Left lung (tissue), 10 donors: Measurements from ENCODE around the gene ATP6V1G2. TPM values are rescaled to one million over a fixed set of nuclear protein-coding genes. Genes with fewer than 3 reads are reported as not detected.

ENCODE experiments used
- ATAC-seq: fragments of 200-7000 bp; cut with Tn5 transposase; one replicate; pipeline ENCODE4 v1.9.1; 2020; ENCODE audit warnings: moderate library complexity
- DNase-seq, 4 donors: peaks; one replicate each; pipeline ENCODE4 v3.0.0-alpha.2; 2013 to 2020
- H3K27ac ChIP-seq, 2 donors: fragments of 200-600 bp; sonication (generic) in 1 of 2; one replicate each; pipeline versions ENCODE4 v1.5.0 to v1.8.0; 2020 to 2021
- H3K27me3 ChIP-seq, 2 donors: fragments of 200-600 bp; sonication (generic) in 1 of 2; one replicate each; pipeline versions ENCODE4 v1.5.0 to v1.8.0; 2020 to 2021
- H3K36me3 ChIP-seq, 2 donors: fragments of 200-600 bp; sonication (generic) in 1 of 2; one replicate each; pipeline versions ENCODE4 v1.5.0 to v1.8.0; 2020 to 2021
- H3K4me1 ChIP-seq, 2 donors: fragments of 200-600 bp; one replicate each; pipeline ENCODE4 v1.8.0; 2021
- H3K4me3 ChIP-seq, 2 donors: fragments of 200-600 bp; sonication (generic) in 1 of 2; one replicate each; pipeline versions ENCODE4 v1.5.0 to v1.8.0; 2020 to 2021; ENCODE audit warnings: mild to moderate bottlenecking in 1 of 2
- H3K9me3 ChIP-seq, 2 donors: fragments of 200-600 bp; sonication (generic) in 1 of 2; one replicate each; pipeline versions ENCODE4 v1.5.0 to v1.8.0; 2020 to 2021
- CTCF ChIP-seq, 2 donors: fragments of 200-600 bp; sonication (generic) in 1 of 2; IDR thresholded peaks; one replicate each; pipeline versions ENCODE4 v1.5.0 to v1.8.0; 2021; ENCODE audit warnings: antibody characterized with exemption in 2 of 2
- intact Hi-C, 2 donors: fragments of 100-400 bp; cut with DNase I; formaldehyde crosslinking; loops; one replicate each; pipeline versions ENCODE4 v1.11.2 to v1.14.2; 2022
- polyA plus RNA-seq, 6 donors: library from polyadenylated mRNA; unstranded; fragments of 120-200 nt; gene quantifications; one replicate each; pipeline ENCODE4 v1.2.1, GENCODE V29; 2013; ENCODE audit not compliant: insufficient read length in 6 of 6
- total RNA-seq, 2 donors: library from RNA; stranded (reverse); fragmentation: NEBNext Ultra II Directional; extraction: Animal tissue kit (Norgen Biotek cat#: 25700); gene quantifications; one replicate each; pipeline ENCODE4 v1.2.1, GENCODE V29; 2021
- donor health status: DM: no; HTN: yes; CAD: no.
- donor health status: DM: no; HTN: no; CAD: no.

Gene ATP6V1G2
- total and polyA plus RNA-seq, 8 donors, result 1.0 to 6.3 (median 2.9) TPM

DNA sequence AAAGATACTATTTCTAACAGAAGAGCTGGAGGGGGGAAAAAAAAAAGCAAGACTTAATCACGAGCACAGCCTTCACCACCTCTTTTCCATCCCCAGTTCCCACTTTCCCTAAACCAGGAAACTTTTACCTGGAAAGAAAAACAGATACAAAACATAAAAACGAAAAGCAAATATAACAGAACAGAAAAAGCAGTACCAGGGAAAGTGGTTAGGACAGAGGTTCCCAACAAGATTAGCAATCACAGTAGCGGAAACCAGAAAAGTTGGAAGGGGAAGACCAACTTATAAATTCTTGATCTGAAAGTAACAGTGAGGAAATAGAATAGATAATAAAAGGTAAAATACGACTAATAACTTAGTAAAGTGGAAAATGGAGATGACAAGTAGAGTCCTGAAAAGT, 5.8 kb downstream of the ATP6V1G2 start:
- DNase-seq, result no peak
- no peak for TF ChIP-seq CTCF (IDR thresholded peaks at IDR 0.05)
- intact Hi-C loops, result loop anchor here in 1 of 2 donors (10.0 kb wide), 1 partner anchor 54 kb away; the partner anchor contains the start of gene NCR3
- Histone ChIP-seq H3K36me3 (peaks cover 0 to 47% of the 10 kb centered on the region in 2 donors), H3K4me1 (peaks cover 20 to 59% of the 10 kb centered on the region in 2 donors), H3K4me3 (peak overlapping the region; percentile 66 to 83), H3K27ac (peak overlapping the region; percentile 95 to 96), H3K9me3 (no peaks in the 10 kb centered on the region), H3K27me3 (no peaks in the 10 kb centered on the region)
- no peak for ATAC-seq

DNA sequence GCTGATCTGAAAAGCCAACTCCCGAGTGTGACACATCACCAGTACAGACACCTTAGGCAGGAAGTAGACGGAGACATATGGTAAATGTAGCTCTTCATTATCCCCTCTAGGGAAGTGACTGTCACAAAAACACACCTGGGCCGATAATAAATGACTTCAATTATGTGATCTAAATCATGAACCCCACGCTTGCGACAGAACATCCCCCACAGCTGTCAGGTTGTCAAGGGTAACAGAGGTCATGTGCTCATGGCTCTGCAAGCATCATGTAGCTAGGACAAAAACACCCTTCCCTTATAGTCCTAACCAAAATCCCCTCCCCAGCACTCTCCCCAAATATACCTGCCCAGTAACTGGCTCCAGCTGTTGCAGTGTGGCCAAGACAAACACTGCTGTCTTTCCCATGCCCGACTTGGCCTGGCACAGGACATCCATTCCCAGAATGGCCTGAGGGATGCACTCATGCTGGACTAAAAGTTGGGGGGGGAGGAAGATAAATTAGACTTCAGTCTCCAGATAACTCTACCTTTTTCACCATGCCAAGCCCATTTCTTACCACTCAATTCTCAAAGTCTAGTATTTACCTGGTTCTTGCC, 7.5 kb downstream of the ATP6V1G2 start:
- no peaks in the 10 kb centered on the region for H3K27me3 ChIP-seq
- H3K4me3 ChIP-seq, result peak overlapping the region in 1 of 2 donors; percentile 83
- no peak for DNase-seq
- H3K9me3 ChIP-seq, result no peaks in the 10 kb centered on the region
- TF ChIP-seq CTCF (IDR thresholded peaks at IDR 0.05), result no peak
- intact Hi-C loops, result no loop called here
- peaks cover 20 to 61% of the 10 kb centered on the region in 2 donors for H3K4me1 ChIP-seq
- no peak overlapping the region for H3K27ac ChIP-seq
- no peak for ATAC-seq
- peaks cover 0 to 64% of the 10 kb centered on the region in 2 donors for H3K36me3 ChIP-seq

GRCh38 chr6:31535538-31536324, 10.7 kb downstream of the ATP6V1G2 start:
- no peak for ATAC-seq
- Histone ChIP-seq H3K36me3 (peaks cover 0 to 96% of the 10 kb centered on the region in 2 donors), H3K4me3 (no peak overlapping the region), H3K9me3 (no peaks in the 10 kb centered on the region), H3K27me3 (no peaks in the 10 kb centered on the region), H3K4me1 (peaks cover 16 to 48% of the 10 kb centered on the region in 2 donors), H3K27ac (no peak overlapping the region)
- intact Hi-C loops, result no loop called here
- DNase-seq, result no peak
- TF ChIP-seq CTCF (IDR thresholded peaks at IDR 0.05), result no peak

DNA sequence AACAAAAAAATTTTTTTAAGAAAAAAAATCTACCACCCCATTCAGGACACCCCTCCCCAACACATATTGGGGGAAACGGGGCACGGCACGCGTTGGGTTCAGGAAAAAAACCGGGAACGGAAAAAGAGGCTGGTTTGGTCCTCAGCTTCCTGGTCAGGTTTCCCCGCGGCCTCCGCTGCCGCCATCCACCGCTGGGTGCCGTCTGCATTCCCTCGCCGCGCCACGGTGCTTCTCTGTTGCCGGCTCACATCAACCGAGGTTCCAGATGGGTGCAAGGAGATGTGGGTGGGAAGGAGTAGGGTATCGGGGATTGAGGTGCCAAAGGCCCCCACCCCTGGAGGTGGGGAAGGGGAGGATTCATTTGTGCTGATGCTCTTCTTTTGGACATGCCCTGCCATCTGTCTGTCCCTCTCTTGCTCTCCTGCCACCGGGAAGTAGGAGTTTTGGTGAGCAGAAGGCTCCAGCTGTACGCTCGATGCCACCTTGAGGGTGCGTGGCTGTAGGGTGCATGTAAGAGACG, 11.8 kb downstream of the ATP6V1G2 start:
- no peak for TF ChIP-seq CTCF (IDR thresholded peaks at IDR 0.05)
- Histone ChIP-seq H3K4me3 (no peak overlapping the region), H3K27ac (no peak overlapping the region), H3K36me3 (peaks cover 0 to 100% of the 10 kb centered on the region in 2 donors), H3K27me3 (no peaks in the 10 kb centered on the region), H3K4me1 (peaks cover 5 to 36% of the 10 kb centered on the region in 2 donors), H3K9me3 (no peaks in the 10 kb centered on the region)
- no peak for ATAC-seq
- no peak for DNase-seq
- intact Hi-C loops, result no loop called here

DNA sequence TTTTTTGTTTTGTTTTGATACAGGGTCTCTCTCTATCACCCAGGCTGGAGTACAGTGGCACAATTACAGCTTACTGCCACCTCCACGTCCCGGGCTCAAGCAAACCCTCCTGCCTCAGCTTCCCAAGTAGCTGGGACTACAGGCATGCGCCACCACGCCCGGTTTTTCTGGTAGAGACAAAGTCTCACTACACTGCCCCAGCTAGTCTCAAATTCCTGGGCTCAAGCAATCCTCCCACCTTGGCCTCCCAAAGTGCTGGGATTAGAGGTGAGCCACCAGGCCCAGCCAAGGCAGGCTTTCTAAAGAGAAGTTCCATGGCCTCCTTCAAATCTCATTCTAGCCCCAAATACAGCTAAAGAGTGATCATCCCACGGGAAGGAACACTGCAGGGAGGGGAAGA, 12.4 kb downstream of the ATP6V1G2 start:
- ATAC-seq, result no peak
- no peak overlapping the region for H3K4me3 ChIP-seq
- no peaks in the 10 kb centered on the region for H3K27me3 ChIP-seq
- H3K36me3 ChIP-seq, result peaks cover 0 to 99% of the 10 kb centered on the region in 2 donors
- H3K4me1 ChIP-seq, result peaks cover 0 to 31% of the 10 kb centered on the region in 2 donors
- H3K9me3 ChIP-seq, result no peaks in the 10 kb centered on the region
- TF ChIP-seq CTCF (IDR thresholded peaks at IDR 0.05), result no peak
- no peak overlapping the region for H3K27ac ChIP-seq
- DNase-seq, result no peak
- intact Hi-C loops, result no loop called here
